HG03175 (cell line): ENCODE results near the gene VAC14.

ENCODE experiments used
- ATAC-seq: cut with Tn5 transposase; IDR thresholded peaks from one replicate; pipeline ENCODE4 v1.9.1; 2021; ENCODE audit warnings: mild to moderate bottlenecking, moderate library complexity; ENCODE audit not compliant: unreplicated experiment

The VAC14 gene

GRCh38 chr16:70725912-70726828 lies 74.8 kb downstream of the VAC14 start:
- ATAC-seq = no peak

GRCh38 chr16:70725024-70725911 lies 75.7 kb downstream of the VAC14 start:
- no peak for ATAC-seq

GRCh38 chr16:70724146-70725023 lies 76.6 kb downstream of the VAC14 start:
- ATAC-seq = no peak

- no peak for ATAC-seq
Observed at GRCh38 chr16:70723740-70724145, 77.2 kb downstream of the VAC14 start.

GRCh38 chr16:70721202-70721963 lies 79.6 kb downstream of the VAC14 start:
- ATAC-seq = no peak

DNA sequence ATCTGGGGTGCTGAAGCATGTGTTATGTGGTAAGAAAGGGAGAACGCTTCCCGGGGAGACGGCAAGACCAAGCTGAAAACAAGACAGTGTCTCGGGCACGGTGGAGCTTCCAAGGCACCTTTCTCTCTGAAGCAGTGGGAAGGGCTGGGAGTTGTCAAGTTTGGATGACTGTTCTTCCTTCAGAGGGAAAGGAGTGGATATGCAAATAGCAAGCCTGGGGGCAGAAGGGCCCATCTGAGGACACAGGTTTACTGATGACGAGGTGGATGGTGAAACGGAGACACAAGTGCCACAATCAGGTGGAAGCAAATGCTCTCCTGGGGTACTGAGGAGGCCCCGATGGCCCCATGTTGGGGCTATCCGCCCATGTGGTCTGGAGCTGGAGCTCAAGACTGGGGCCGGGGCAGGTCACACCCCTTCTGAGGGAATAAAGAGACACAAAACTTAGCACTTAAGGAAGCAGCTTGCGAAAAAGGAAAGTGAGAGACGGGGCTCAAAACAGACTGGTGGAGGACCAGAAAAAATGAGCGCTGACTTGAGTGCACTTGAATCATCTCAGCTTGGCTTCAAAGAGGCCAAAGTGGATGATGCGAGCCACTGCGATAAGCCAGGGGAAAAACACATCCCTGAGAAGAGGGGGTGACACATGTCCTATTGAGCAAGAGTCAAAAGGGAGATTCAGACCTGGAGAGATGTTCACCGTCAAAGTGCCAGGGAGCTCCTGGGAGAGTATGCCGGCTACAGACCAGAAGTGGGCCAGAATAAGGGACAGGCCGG lies 80.3 kb downstream of the VAC14 start:
- ATAC-seq = no peak

- no peak for ATAC-seq
Observed at GRCh38 chr16:70717065-70717464, 83.9 kb downstream of the VAC14 start.

GRCh38 chr16:70715860-70716357 lies 85.0 kb downstream of the VAC14 start:
- no peak for ATAC-seq

GRCh38 chr16:70715055-70715858 lies 85.7 kb downstream of the VAC14 start:
- no peak for ATAC-seq

- no peak for ATAC-seq
Observed at GRCh38 chr16:70714581-70715054, 86.3 kb downstream of the VAC14 start.

DNA sequence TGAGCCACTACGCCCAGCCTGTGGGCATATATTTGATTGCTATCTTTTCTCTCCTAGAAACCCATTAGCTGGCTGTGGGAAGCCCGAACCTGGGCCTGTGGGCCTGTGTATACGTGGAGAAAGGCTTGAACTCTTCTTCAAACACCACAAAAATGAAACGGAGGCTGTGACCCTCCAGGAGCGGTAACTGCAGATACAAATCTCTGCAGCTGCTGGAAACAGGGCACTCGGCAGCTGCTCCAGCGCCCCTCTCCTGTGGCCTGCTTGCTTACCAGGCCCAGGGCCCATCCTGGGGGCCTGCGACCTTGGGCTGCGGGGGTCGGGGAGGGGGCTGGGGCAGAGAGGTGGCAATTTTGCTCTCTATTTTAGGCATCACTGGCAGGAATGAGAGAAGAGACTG lies 87.1 kb downstream of the VAC14 start:
- ATAC-seq = no peak

DNA sequence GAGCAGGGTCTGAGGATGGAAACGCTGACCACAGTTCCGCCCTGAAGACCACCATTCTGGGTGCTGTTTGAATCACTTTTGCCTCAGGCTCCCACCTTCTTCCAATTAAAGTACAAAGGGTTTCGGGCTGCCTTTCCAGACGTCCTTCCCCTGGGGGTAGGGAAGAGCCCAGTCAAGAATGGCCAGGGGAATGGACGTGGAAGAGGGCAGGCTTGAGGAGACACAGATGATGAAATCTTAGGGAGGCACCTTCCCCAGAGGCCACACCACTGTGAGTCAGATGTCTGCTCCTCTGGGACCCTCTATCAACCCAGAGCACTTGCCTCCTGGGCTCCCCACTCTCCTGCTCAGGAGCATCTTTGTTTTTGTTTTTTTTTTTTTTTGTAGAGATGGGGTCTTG lies 87.6 kb downstream of the VAC14 start:
- no peak for ATAC-seq

- ATAC-seq = no peak
Observed at GRCh38 chr16:70712942-70713341, 88.0 kb downstream of the VAC14 start.

GRCh38 chr16:70712359-70712758 lies 88.6 kb downstream of the VAC14 start:
- no peak for ATAC-seq

GRCh38 chr16:70711211-70712031 lies 89.5 kb downstream of the VAC14 start:
- ATAC-seq = no peak

DNA sequence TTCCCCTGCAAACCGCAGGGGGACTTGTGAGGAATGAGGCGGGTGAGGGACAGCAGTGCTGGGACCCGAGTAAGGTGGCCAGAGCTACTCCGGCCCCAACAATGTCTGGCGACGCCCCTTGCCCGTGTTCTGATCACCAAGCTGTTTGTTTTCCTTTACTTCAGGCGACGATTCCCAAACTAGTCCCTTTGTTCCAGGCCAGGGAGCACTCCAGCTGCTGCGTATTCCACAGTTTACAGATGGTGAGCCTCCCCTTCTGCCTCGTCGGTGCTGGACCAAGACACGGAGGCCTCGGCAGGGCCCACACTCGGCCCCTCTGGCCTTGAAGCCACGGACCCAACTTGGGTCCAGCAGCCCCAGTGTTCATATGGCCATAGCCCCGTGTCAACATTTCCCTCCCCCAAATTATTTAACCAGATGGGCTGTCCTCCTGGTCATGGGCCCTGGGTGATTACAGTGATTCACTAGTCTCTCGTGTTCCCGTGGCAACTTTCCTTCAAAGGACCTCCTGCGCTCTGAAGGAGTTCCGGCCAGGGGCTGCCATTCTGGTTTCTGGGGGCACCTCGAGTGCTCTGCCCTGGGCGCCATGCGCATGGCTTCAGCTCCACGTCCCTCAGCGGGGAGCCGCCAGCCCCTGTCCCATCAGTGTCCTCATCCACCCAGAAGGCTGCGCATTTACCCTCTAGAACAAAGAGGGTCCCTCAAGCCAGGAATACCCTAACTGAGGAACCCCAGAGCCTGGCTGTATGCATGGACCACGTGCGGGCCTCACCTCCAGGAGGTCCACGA lies 90.3 kb downstream of the VAC14 start:
- no peak for ATAC-seq
